Suprapubic skin (tissue), 4 donors: ENCODE measurements around the gene NINJ1. TPM values are rescaled to one million over a fixed set of nuclear protein-coding genes. Genes with fewer than 3 reads are reported as not detected.

ENCODE experiments used
- DNase-seq, 2 donors: peaks; one replicate each; pipeline ENCODE4 v3.0.0-alpha.2; 2019; ENCODE audit warnings: low spot score in 2 of 2
- H3K27ac ChIP-seq: fragments of 200-600 bp; sonication (generic); one replicate; pipeline ENCODE4 v1.5.1; 2019
- H3K27me3 ChIP-seq: fragments of 200-600 bp; sonication (generic); one replicate; pipeline ENCODE4 v1.5.1; 2019
- H3K36me3 ChIP-seq: fragments of 200-600 bp; sonication (generic); one replicate; pipeline ENCODE4 v1.5.1; 2019
- H3K4me1 ChIP-seq: fragments of 200-600 bp; sonication (generic); one replicate; pipeline ENCODE4 v1.5.1; 2019
- H3K4me3 ChIP-seq: fragments of 200-600 bp; sonication (generic); one replicate; pipeline ENCODE4 v1.5.1; 2019; ENCODE audit warnings: mild to moderate bottlenecking
- H3K9me3 ChIP-seq: fragments of 200-600 bp; sonication (generic); one replicate; pipeline ENCODE4 v1.5.1; 2019
- EP300 ChIP-seq: sonication (generic); formaldehyde crosslinking; IDR thresholded peaks from one replicate; pipeline ENCODE4 v1.6.1; 2017; ENCODE audit warnings: antibody characterized with exemption
- POLR2A ChIP-seq, 2 donors: fragments of 450-650 bp; IDR thresholded peaks; one replicate each; pipeline ENCODE4 v1.6.1; 2017; ENCODE audit warnings: antibody characterized with exemption in 2 of 2, mild to moderate bottlenecking in 2 of 2, moderate library complexity in 2 of 2
- POLR2AphosphoS5 ChIP-seq, 3 donors: sonication (generic); formaldehyde crosslinking; IDR thresholded peaks; one replicate each; pipeline ENCODE4 v1.6.1; 2017; ENCODE audit warnings: antibody characterized with exemption in 3 of 3
- WGBS: methylation state at CpG from one replicate; pipeline ENCODE4 v1.1.5; 2018; 5-methylcytosine and 5-hydroxymethylcytosine counted together
- total RNA-seq, 4 donors: library from RNA; depleted of rRNA; stranded (reverse); fragments of >200 nt; gene quantifications; one replicate each; pipeline ENCODE4 v1.1.0, GENCODE V29; 2016
- TF ChIP-seq, protein P1 (sequence below), 2 donors: fragments of 200-600 bp in 1 of 2; fragments of 450-650 bp in 1 of 2; sonication (generic) in 1 of 2; IDR thresholded peaks; one replicate each; pipeline ENCODE4 v1.5.1; 2016 to 2019; ENCODE audit warnings: antibody characterized with exemption in 2 of 2, mild to moderate bottlenecking in 1 of 2, moderate library complexity in 1 of 2

The NINJ1 gene
- total RNA-seq, 4 donors from 2014 or later = 88.3 to 158 (median 113) TPM

GRCh38 chr9:93122721-93123221 is 11.3 kb downstream of the NINJ1 start:
- H3K36me3 ChIP-seq = peaks cover 41% of the 10 kb centered on the region
- peaks cover 38% of the 10 kb centered on the region for H3K4me1 ChIP-seq
- no peaks in the 10 kb centered on the region for H3K27me3 ChIP-seq
- 90% methylated on average over 14 of the region's 14 CpGs for WGBS
- no peak overlapping the region for H3K27ac ChIP-seq
- H3K4me3 ChIP-seq = no peak overlapping the region
- TF ChIP-seq, protein P1, sequence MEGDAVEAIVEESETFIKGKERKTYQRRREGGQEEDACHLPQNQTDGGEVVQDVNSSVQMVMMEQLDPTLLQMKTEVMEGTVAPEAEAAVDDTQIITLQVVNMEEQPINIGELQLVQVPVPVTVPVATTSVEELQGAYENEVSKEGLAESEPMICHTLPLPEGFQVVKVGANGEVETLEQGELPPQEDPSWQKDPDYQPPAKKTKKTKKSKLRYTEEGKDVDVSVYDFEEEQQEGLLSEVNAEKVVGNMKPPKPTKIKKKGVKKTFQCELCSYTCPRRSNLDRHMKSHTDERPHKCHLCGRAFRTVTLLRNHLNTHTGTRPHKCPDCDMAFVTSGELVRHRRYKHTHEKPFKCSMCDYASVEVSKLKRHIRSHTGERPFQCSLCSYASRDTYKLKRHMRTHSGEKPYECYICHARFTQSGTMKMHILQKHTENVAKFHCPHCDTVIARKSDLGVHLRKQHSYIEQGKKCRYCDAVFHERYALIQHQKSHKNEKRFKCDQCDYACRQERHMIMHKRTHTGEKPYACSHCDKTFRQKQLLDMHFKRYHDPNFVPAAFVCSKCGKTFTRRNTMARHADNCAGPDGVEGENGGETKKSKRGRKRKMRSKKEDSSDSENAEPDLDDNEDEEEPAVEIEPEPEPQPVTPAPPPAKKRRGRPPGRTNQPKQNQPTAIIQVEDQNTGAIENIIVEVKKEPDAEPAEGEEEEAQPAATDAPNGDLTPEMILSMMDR (IDR thresholded peaks at IDR 0.05) = no peak
- TF ChIP-seq POLR2AphosphoS5 (IDR thresholded peaks at IDR 0.05) (no peak), EP300 (no peak), POLR2A (IDR thresholded peaks at IDR 0.05) (no peak)
- peak; percentile 46 to 78 for DNase-seq
- H3K9me3 ChIP-seq = no peaks in the 10 kb centered on the region

GRCh38 chr9:93121316-93122241 is 12.5 kb downstream of the NINJ1 start:
- H3K4me1 ChIP-seq = peaks cover 26% of the 10 kb centered on the region
- DNase-seq = peak; percentile 60 to 70
- H3K27me3 ChIP-seq = no peaks in the 10 kb centered on the region
- H3K4me3 ChIP-seq = no peak overlapping the region
- no peak overlapping the region for H3K27ac ChIP-seq
- H3K36me3 ChIP-seq = peaks cover 41% of the 10 kb centered on the region
- H3K9me3 ChIP-seq = no peaks in the 10 kb centered on the region
- 75% methylated on average over 10 of the region's 20 CpGs for WGBS
- TF ChIP-seq POLR2A (IDR thresholded peaks at IDR 0.05) = no peak
- TF ChIP-seq EP300 = no peak
- TF ChIP-seq, protein P1 (IDR thresholded peaks at IDR 0.05) = no peak
- TF ChIP-seq POLR2AphosphoS5 (IDR thresholded peaks at IDR 0.05) = no peak

DNA sequence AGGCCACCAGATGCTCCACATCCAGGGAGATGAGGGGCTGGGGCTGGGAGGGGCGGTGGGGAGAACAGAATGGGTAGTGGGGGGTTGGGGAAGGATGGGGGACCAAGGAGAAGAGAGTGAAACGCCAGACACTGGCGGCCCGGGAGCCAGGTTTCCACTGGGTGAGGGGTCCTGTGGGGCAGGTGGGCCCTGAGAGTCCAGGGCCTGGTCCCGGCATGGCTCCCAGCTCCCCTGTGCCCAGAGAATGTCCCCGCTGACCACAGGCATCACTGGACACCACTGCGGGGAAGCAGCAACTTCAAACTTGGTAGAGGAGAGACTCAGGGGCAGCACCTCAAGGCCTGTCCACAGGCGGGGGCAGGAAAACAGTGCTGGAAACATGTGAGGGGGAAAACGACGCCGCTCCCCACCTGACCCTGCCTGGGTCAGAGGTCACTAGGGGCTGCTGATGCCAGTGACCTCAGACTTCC is 13.2 kb downstream of the NINJ1 start:
- Histone ChIP-seq H3K4me1 (peaks cover 26% of the 10 kb centered on the region), H3K36me3 (peaks cover 41% of the 10 kb centered on the region), H3K27ac (no peak overlapping the region), H3K27me3 (no peaks in the 10 kb centered on the region), H3K4me3 (no peak overlapping the region), H3K9me3 (no peaks in the 10 kb centered on the region)
- DNase-seq = peak in 1 of 2 donors; percentile 60
- no peak for TF ChIP-seq POLR2A (IDR thresholded peaks at IDR 0.05)
- TF ChIP-seq, protein P1 (IDR thresholded peaks at IDR 0.05) = no peak
- TF ChIP-seq POLR2AphosphoS5 (IDR thresholded peaks at IDR 0.05) = no peak
- no peak for TF ChIP-seq EP300
- WGBS = 87% methylated on average over 4 of the region's 11 CpGs

DNA sequence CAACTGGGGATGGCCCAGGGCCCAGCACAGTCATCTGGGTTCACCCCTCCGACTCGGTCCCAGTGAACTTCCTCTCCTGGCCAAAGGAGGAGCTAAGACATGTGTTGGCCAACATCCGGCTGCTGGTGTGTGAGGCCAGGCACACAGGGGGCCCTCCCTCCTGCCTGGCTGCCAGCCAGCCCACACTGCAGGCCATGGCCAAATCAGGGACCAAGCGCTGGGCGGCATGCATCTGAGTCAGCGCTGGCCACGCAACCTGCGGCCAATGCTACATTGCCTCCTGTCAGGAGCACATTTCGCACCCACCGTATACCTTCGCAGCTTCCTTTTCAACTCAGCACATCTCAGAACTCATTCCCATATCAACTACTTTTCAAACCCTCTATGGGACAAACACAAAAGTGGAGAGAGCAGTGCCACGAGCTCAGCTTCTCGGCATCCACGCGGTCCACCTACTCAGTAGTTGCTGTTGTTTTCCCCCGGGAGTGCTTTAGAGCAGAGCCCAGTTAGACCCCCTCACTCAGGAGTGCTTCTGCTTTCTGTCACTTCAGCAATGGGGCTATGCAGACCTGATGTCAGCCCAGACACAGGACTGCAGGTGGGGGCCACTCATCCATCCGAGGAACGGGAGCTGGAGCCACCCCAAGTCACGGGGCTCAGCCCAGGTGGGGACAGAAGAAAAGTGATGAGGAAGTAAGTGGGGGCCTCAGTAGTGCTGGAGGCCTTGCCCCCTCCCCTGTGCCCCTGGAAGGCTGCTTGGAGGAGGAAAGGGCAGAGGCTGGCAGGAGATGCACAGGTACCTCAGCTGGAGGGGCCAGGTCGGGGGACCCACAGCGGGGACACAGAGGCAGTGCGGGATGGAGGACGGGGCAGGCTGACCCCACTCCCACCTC is 13.9 kb downstream of the NINJ1 start:
- peaks cover 28% of the 10 kb centered on the region for H3K4me1 ChIP-seq
- no peak overlapping the region for H3K4me3 ChIP-seq
- H3K27ac ChIP-seq = peak overlapping the region; percentile 41
- DNase-seq = peak; percentile 93
- H3K9me3 ChIP-seq = no peaks in the 10 kb centered on the region
- 60% methylated on average over 20 of the region's 23 CpGs for WGBS
- no peaks in the 10 kb centered on the region for H3K27me3 ChIP-seq
- TF ChIP-seq POLR2AphosphoS5 (IDR thresholded peaks at IDR 0.05) (peak in 2 of 3 donors; percentile 69 to 78), POLR2A (IDR thresholded peaks at IDR 0.05) (no peak), EP300 (no peak)
- TF ChIP-seq, protein P1 (IDR thresholded peaks at IDR 0.05) = peak; percentile 29 to 41
- peaks cover 34% of the 10 kb centered on the region for H3K36me3 ChIP-seq
